HEK293 (cell line): ENCODE measurements around the gene GIGYF1.

Experiments used
- CTCF ChIA-PET: fragments of 350-600 bp; formaldehyde crosslinking; extraction: SDS; loops from one replicate; lab custom pipeline; 2021; ENCODE audit warnings: antibody characterized with exemption; lab: Yijun Ruan, JAX
- POLR2A ChIA-PET: fragments of 300-600 bp; formaldehyde crosslinking; extraction: SDS; loops from one replicate; lab custom pipeline; 2020; ENCODE audit warnings: antibody characterized with exemption, inconsistent platforms; lab: Yijun Ruan, JAX
- H3K27ac ChIP-seq: fragments of 200-500 bp; sonication (Bioruptor generic); 2 replicates; pipeline ENCODE4 v1.5.1; 2014; ENCODE audit warnings: low read depth, low read length, control low read depth, inconsistent platforms; ENCODE audit errors: extremely low read depth
- H3K36me3 ChIP-seq, 2 experiments: fragments of 200-500 bp in 1 of 2; sonication (Bioruptor generic) in 1 of 2; 1 replicate in 1 of 2; 2 replicates in 1 of 2; pipeline ENCODE4 v1.5.1; 2014 to 2017; ENCODE audit warnings: inconsistent platforms in 2 of 2, low read length in 2 of 2; ENCODE audit not compliant: control insufficient read depth in 2 of 2, insufficient read depth in 1 of 2
- H3K4me1 ChIP-seq: fragments of 200-500 bp; sonication (Bioruptor generic); 2 replicates; pipeline ENCODE4 v1.5.1; 2014; ENCODE audit warnings: mild to moderate bottlenecking, low read length, inconsistent platforms; ENCODE audit not compliant: control insufficient read depth, insufficient read depth
- H3K4me3 ChIP-seq: 2 replicates; pipeline ENCODE4 v1.5.1; 2011; ENCODE audit warnings: low read depth, mild to moderate bottlenecking, control low read depth, low read length, moderate library complexity
- H3K9me3 ChIP-seq: fragments of 200-500 bp; sonication (Bioruptor generic); 2 replicates; pipeline ENCODE4 v1.5.1; 2014; ENCODE audit warnings: low read depth, low read length, inconsistent platforms; ENCODE audit not compliant: control insufficient read depth, insufficient read depth
- EGR2 ChIP-seq: fragments of 450-650 bp; formaldehyde crosslinking; IDR thresholded peaks from 2 replicates; pipeline ENCODE4 v1.5.1; 2016; ENCODE audit warnings: low read depth, missing biosample characterization, missing genetic modification characterization
- ELK4 ChIP-seq: IDR thresholded peaks from 2 replicates; pipeline ENCODE4 v1.6.1; 2011; ENCODE audit warnings: mild to moderate bottlenecking, low read depth, low read length, borderline replicate concordance
- GLIS1 ChIP-seq: fragments of 450-650 bp; formaldehyde crosslinking; IDR thresholded peaks from 2 replicates; pipeline ENCODE4 v1.5.1; 2016; ENCODE audit warnings: missing biosample characterization, missing genetic modification characterization
- YY2 ChIP-seq: fragments of 450-650 bp; formaldehyde crosslinking; IDR thresholded peaks from 2 replicates; pipeline ENCODE4 v1.5.1; 2016; ENCODE audit warnings: missing biosample characterization, missing genetic modification characterization
- ZBTB26 ChIP-seq: fragments of 450-650 bp; formaldehyde crosslinking; optimal IDR thresholded peaks from 2 replicates; pipeline ENCODE3; 2016; ENCODE audit warnings: missing biosample characterization, mild to moderate bottlenecking, missing genetic modification characterization
- ZBTB49 ChIP-seq: fragments of 450-650 bp; formaldehyde crosslinking; IDR thresholded peaks from 2 replicates; pipeline ENCODE4 v1.5.1; 2016; ENCODE audit warnings: missing biosample characterization, missing genetic modification characterization, low read depth
- ZBTB8A ChIP-seq: fragments of 450-650 bp; formaldehyde crosslinking; IDR thresholded peaks from 2 replicates; pipeline ENCODE4 v1.5.1; 2016; ENCODE audit warnings: missing biosample characterization, missing genetic modification characterization
- ZIC2 ChIP-seq: fragments of 450-650 bp; formaldehyde crosslinking; IDR thresholded peaks from 2 replicates; pipeline ENCODE4 v1.5.1; 2016; ENCODE audit warnings: missing biosample characterization, missing genetic modification characterization
- ZNF132 ChIP-seq: fragments of 450-650 bp; formaldehyde crosslinking; IDR thresholded peaks from 2 replicates; pipeline ENCODE4 v1.5.1; 2017; ENCODE audit warnings: missing biosample characterization, missing genetic modification characterization, borderline replicate concordance
- ZNF138 ChIP-seq: fragments of 450-650 bp; formaldehyde crosslinking; IDR thresholded peaks from 2 replicates; pipeline ENCODE4 v1.5.1; 2016; ENCODE audit warnings: missing biosample characterization, missing genetic modification characterization, borderline replicate concordance
- ZNF202 ChIP-seq: fragments of 450-650 bp; formaldehyde crosslinking; IDR thresholded peaks from 2 replicates; pipeline ENCODE4 v1.5.1; 2016; ENCODE audit warnings: missing biosample characterization, missing genetic modification characterization, borderline replicate concordance
- ZNF214 ChIP-seq: fragments of 450-650 bp; formaldehyde crosslinking; IDR thresholded peaks from 2 replicates; pipeline ENCODE4 v1.5.1; 2017; ENCODE audit warnings: missing biosample characterization, mild to moderate bottlenecking, missing genetic modification characterization, borderline replicate concordance
- ZNF280C ChIP-seq: fragments of 450-650 bp; formaldehyde crosslinking; IDR thresholded peaks from 2 replicates; pipeline ENCODE4 v1.5.1; 2016; ENCODE audit warnings: missing biosample characterization, missing genetic modification characterization
- ZNF394 ChIP-seq: fragments of 450-650 bp; formaldehyde crosslinking; IDR thresholded peaks from 2 replicates; pipeline ENCODE4 v1.5.1; 2016; ENCODE audit warnings: missing biosample characterization, missing genetic modification characterization, mild to moderate bottlenecking, moderate library complexity, borderline replicate concordance
- ZNF473 ChIP-seq: fragments of 450-650 bp; formaldehyde crosslinking; IDR thresholded peaks from 2 replicates; pipeline ENCODE4 v1.5.1; 2017; ENCODE audit warnings: missing biosample characterization, missing genetic modification characterization
- ZNF521 ChIP-seq: fragments of 450-650 bp; formaldehyde crosslinking; IDR thresholded peaks from 2 replicates; pipeline ENCODE4 v1.5.1; 2017; ENCODE audit warnings: missing biosample characterization, mild to moderate bottlenecking, missing genetic modification characterization
- ZNF558 ChIP-seq: fragments of 450-650 bp; formaldehyde crosslinking; IDR thresholded peaks from 2 replicates; pipeline ENCODE4 v1.5.1; 2016; ENCODE audit warnings: missing biosample characterization, missing genetic modification characterization
- ZNF639 ChIP-seq: fragments of 450-650 bp; formaldehyde crosslinking; IDR thresholded peaks from 2 replicates; pipeline ENCODE4 v1.5.1; 2016; ENCODE audit warnings: missing biosample characterization, missing genetic modification characterization
- ZNF692 ChIP-seq: fragments of 450-650 bp; formaldehyde crosslinking; IDR thresholded peaks from 2 replicates; pipeline ENCODE4 v1.5.1; 2016; ENCODE audit warnings: missing biosample characterization, missing genetic modification characterization
- ZSCAN5A ChIP-seq: fragments of 450-650 bp; formaldehyde crosslinking; IDR thresholded peaks from 2 replicates; pipeline ENCODE4 v1.5.1; 2016; ENCODE audit warnings: missing biosample characterization, missing genetic modification characterization

The GIGYF1 gene

GRCh38 chr7:100675581-100676350, 18.3 kb downstream of the GIGYF1 start (continued):
- TF ChIP-seq ZSCAN5A (tag by site-specific recombination) (no peak), EGR2 (tag by site-specific recombination) (peak; percentile 16; the same call in 1 of the 2 replicates), ZNF138 (no peak), ZNF132 (tag by site-specific recombination) (no peak), ZNF639 (tag by site-specific recombination) (peak; percentile 32; the same call in 1 of the 2 replicates), ZNF692 (no peak), ZBTB8A (tag by site-specific recombination) (peak; percentile 64; the same call in 1 of the 2 replicates), GLIS1 (tag by site-specific recombination) (peak; percentile 93), ZNF214 (no peak), ZBTB49 (tag by site-specific recombination) (no peak), ZNF558 (tag by site-specific recombination) (no peak), ZNF280C (no peak), YY2 (no peak), ZNF394 (tag by site-specific recombination) (peak; percentile 13; the same call in 1 of the 2 replicates)

- peaks cover 0 to 34% of the 10 kb centered on the region in 2 experiments; a peak in 2 of 3 replicates for H3K36me3 ChIP-seq
- H3K4me1 ChIP-seq: peaks cover 6% of the 10 kb centered on the region; the same call in 1 of the 2 replicates
- TF ChIP-seq ZNF473: no peak
- peak; percentile 36 for TF ChIP-seq ZBTB26 (tag by site-specific recombination)
- no peak for TF ChIP-seq ELK4
- no peak for TF ChIP-seq ZNF202
- peak; percentile 11; the same call in 1 of the 2 replicates for TF ChIP-seq ZBTB8A (tag by site-specific recombination)
- TF ChIP-seq ZNF521 (tag by site-specific recombination): no peak
- 0 out of 2 replicates have a peak, but pooled peaks have one; percentile 19 for TF ChIP-seq ZIC2 (tag by site-specific recombination)
- ChIA-PET CTCF (interaction anchor here (0.6 to 8.4 kb wide), 2 partner anchors 16 to 149 kb away, joined by 3 to 77 read pairs; no protein-coding TSS in a partner anchor), POLR2A (interaction anchor here (1.5 to 3.8 kb wide), 2 partner anchors 90 to 200 kb away, joined by 3 to 26 read pairs; partner anchors contain the start of genes FBXO24, LRCH4 and SRRT)
- H3K4me3 ChIP-seq: peak overlapping the region; percentile 97
- H3K9me3 ChIP-seq: no peaks in the 10 kb centered on the region
- peak overlapping the region; percentile 62; the same call in 1 of the 2 replicates for H3K27ac ChIP-seq
Observed at GRCh38 chr7:100675105-100675451, 19.0 kb downstream of the GIGYF1 start.
